Stimulated activated effector memory CD8-positive, alpha-beta T cell treated with anti-CD3 and anti-CD28 coated beads, Interleukin-12 subunit alpha, Interleukin-12 subunit beta, amount 100 ng/mL, for 72 hours (primary cell): ENCODE measurements around the gene IRF4.

Experiments used
- ATAC-seq: fragments of 150-1000 bp; cut with Tn5 transposase; 2 replicates; pipeline ENCODE4 v1.10.0; 2021
- DNase-seq, 2 donors: peaks; one replicate each; pipeline ENCODE4 v3.0.0; 2021 to 2022; ENCODE audit warnings: low spot score in 2 of 2
- H3K27ac Mint-ChIP-seq: one replicate; pipeline ENCODE4 v1.8.0; 2022; ENCODE audit warnings: mild to moderate bottlenecking, mixed read lengths
- H3K36me3 Mint-ChIP-seq: one replicate; pipeline ENCODE4 v1.8.0; 2022; ENCODE audit warnings: mild to moderate bottlenecking, mixed read lengths
- H3K4me1 Mint-ChIP-seq: one replicate; pipeline ENCODE4 v1.8.0; 2022; ENCODE audit warnings: mixed read lengths
- H3K4me3 Mint-ChIP-seq: one replicate; pipeline ENCODE4 v1.8.0; 2022; ENCODE audit warnings: mild to moderate bottlenecking, mixed read lengths
- H3K9me3 Mint-ChIP-seq: one replicate; pipeline ENCODE4 v1.8.0; 2022; ENCODE audit warnings: mixed read lengths

IRF4 gene

DNA sequence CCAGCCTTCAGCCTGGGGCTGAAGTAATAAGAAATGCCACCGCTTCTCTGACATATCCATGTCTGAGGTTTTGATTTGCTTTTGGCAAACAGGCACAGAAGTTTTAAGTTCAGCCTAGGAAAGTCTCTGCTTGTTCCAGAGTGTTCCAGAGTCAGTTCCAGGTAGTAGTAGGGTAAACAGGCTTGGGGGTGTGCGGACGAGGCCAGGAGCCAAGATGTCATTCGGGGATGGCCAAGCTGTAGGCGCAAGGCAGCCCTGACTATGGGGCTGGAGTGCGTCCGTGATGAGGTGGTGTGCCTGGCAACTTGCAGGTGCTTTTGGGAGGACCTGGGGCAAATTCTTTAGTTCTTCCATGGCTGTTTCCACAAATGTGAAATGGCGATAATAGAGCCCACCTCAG is 60.3 kb downstream of the IRF4 start:
- Mint-ChIP-seq H3K36me3 (peaks cover 19% of the 10 kb centered on the region), H3K4me3 (no peak overlapping the region), H3K4me1 (peaks cover 32% of the 10 kb centered on the region), H3K27ac (no peak overlapping the region), H3K9me3 (no peaks in the 10 kb centered on the region)
- DNase-seq: no peak
- ATAC-seq: no peak

DNA sequence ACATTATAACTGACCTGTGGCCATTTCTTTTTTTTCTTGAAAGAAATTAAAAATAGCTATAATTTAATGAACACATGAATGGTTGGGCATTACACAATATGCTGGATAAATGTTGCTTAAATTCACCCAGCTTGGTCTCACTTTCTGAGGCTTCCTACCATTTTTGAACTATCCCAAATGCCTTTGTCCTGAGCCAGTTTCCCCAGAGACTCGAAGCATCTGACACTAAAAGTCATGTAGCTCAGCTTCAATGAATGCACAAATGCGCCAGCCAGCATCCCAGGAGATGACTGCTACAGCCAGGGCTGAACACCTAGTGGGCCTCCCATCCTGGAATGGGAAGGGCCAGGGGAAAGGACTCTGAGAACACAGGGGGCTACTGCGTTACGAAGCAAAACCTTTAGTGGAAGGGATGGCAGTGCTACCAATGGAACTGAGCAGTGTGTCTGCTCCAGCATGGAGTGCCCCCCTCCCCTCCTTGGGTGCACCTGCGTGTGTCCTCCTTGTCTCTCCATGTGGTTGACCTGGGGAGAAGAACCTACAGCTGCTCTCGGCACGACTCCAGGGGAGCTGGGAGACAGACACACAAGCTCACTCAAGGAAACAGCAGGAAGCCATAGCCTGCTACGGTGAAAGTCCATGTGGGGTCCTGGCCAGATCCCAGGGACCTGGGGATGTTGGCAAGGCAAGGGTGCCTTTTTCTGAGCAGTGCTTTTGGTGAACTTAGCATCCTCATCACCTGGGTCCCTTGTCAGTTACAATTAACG is 60.9 kb downstream of the IRF4 start:
- ATAC-seq (no peak), DNase-seq (no peak)
- H3K4me3 Mint-ChIP-seq: no peak overlapping the region
- no peaks in the 10 kb centered on the region for H3K9me3 Mint-ChIP-seq
- H3K36me3 Mint-ChIP-seq: peaks cover 13% of the 10 kb centered on the region
- peaks cover 27% of the 10 kb centered on the region for H3K4me1 Mint-ChIP-seq
- no peak overlapping the region for H3K27ac Mint-ChIP-seq

DNA sequence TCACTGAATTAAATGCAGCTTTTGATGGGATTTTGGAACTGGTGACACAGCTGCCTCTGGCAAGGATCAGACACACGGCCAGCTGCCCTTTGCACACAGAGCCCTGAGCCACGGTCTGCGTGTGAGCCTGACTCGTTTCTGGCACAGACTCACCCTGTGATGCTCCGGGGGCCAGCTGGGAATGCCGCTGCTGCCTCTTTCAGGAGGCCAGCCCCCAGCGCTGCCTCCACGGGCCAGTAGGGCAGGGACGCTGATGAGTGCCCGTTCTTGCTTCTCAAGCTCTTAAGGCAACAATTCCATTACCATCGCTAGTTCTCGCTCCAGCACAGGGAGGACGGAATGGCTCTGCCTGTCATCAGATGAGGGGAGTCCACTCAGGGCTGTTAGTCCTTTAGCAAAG is 61.6 kb downstream of the IRF4 start:
- ATAC-seq: no peak
- Mint-ChIP-seq H3K27ac (no peak overlapping the region), H3K4me3 (no peak overlapping the region), H3K36me3 (peaks cover 7% of the 10 kb centered on the region), H3K9me3 (no peaks in the 10 kb centered on the region), H3K4me1 (peaks cover 20% of the 10 kb centered on the region)
- DNase-seq: no peak

DNA sequence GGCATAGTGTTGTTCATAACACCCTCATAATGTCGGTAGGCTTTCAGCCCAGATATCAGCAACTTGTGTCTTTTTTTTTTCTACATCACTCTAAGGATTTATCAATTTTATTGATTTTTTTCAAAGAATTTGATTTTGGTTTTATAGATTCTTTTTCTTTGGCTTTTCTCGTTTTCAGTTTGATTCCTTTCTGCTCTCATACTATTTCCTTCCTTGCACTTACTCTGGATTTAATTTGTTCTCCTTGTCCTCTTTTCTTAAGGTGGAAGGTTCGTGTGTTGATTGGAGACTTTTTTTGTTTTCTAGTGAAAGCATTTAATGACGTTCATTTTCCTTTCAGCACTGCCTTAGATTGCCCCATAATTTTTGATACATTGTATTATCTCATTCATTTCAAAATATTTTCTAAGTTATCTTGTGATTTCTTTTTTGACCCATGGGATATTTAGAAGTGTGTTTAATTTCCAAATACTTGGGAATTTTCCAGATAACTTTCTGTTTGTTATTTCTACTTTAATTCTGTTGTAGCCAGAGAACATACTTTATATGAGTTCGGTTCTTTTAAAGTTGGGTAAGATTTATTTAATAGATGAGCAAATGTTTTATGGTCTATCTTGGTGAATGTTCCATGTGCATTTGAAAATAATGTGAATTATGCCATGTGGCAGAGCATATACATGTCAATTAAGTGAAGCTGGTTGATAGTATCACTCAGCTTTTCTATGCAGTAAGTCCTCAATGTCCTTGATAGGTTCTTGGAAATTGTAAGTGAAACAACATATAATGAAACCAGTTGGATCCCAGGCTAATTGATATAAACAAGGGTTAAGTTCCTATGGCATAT is 62.8 kb downstream of the IRF4 start:
- H3K4me3 Mint-ChIP-seq: no peak overlapping the region
- peaks cover 8% of the 10 kb centered on the region for H3K4me1 Mint-ChIP-seq
- ATAC-seq (no peak), DNase-seq (no peak)
- H3K9me3 Mint-ChIP-seq: no peaks in the 10 kb centered on the region
- no peaks in the 10 kb centered on the region for H3K36me3 Mint-ChIP-seq
- no peak overlapping the region for H3K27ac Mint-ChIP-seq

DNA sequence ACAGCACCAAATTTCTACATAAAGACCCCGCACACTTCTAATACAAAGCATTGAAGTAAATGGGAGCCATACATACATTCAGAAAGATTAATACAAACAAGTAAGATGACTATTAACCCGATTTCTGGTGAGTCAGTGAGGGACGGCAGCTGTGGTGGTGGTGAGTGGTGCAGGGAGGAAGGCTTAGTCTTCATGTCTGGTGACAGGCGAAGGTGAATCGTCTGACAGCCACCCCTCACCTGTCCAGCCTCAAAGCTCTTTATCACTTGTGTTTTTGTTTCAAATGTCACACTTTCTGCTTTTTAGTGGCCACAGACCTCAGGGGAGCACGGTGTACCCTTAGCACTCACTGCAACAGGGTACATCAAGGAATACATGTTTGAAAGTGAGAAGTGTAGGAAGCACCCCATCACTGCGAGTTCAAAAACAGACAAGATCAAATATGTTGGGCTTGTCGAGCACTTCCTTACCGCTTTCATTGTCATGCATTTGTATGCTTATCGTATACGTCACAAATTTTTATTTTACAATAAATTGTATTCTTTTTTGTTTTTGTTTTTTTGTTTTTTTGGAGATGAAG is 63.5 kb downstream of the IRF4 start:
- H3K9me3 Mint-ChIP-seq: no peaks in the 10 kb centered on the region
- H3K4me1 Mint-ChIP-seq: peaks cover 6% of the 10 kb centered on the region
- no peak overlapping the region for H3K27ac Mint-ChIP-seq
- DNase-seq (peak in 1 of 2 donors; percentile 52), ATAC-seq (peak; percentile 98)
- H3K4me3 Mint-ChIP-seq: no peak overlapping the region
- no peaks in the 10 kb centered on the region for H3K36me3 Mint-ChIP-seq

DNA sequence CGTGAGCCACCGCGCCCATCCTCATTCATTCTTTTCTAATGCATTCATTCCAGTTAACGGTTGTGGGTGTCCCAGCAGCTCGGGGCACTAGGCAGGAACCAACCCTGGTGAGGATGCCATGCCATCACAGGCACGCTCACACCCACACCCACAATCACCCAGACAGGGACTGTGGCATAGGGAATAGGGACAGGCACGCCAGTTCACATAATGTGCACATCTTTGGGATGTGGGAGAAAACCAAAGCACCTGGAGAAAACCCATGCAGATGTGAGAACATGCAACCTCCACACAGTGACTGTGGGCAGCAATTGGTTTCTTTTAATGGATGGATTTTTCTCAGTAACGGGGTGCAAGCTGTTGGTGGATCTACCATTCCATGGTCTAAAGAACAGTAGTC is 64.3 kb downstream of the IRF4 start:
- Mint-ChIP-seq H3K9me3 (no peaks in the 10 kb centered on the region), H3K27ac (no peak overlapping the region)
- DNase-seq: no peak

DNA sequence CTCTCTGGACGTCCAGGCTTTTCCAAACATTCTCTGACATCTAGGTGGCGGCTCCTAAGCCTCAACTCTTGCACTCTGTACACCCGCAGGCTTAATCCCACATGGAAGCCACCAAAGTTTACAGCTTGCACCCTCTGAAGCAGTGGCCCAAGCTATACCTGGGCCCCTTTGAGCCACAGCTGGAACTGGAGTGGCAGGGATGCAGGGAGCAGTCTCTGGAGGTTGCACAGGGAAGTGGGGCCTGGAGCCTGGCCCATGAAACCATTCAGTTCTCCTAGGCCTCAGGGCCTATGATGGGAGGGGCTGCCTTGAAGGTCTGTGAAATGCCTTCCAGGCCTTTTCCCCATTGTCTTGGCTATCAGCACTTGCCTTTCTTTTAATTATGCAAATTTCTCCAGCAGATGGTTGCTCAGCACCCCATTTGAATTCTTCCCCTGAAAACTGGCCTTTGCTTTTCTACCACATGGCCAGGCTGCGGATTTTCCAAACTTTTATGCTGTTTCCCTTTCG is 64.9 kb downstream of the IRF4 start:
- Mint-ChIP-seq H3K36me3 (no peaks in the 10 kb centered on the region), H3K9me3 (no peaks in the 10 kb centered on the region), H3K27ac (no peak overlapping the region), H3K4me1 (peaks cover 6% of the 10 kb centered on the region), H3K4me3 (no peak overlapping the region)
- ATAC-seq (no peak), DNase-seq (no peak)

More for the DNA sequence above, 64.3 kb downstream of the IRF4 start:
- peaks cover 6% of the 10 kb centered on the region for H3K4me1 Mint-ChIP-seq
- H3K36me3 Mint-ChIP-seq: no peaks in the 10 kb centered on the region
- no peak for ATAC-seq
- H3K4me3 Mint-ChIP-seq: no peak overlapping the region

DNA sequence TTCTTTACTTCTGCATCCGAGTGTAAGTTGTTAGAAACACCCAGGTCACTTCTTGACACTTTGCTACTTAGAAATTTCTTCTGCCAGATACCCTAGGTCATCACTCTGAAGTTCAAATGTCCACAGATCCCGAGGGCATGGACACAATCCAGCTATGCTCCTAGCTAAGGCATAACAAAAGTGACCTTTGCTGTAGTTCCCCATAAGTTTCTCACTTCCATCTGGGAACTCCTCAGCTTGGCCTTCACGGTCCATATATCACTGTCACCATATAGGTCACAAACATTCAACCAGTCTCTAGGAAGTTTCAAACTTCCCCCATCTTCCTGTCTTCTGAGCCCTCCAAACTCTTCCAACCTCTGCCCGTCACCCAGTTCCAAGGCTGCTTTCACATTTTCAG is 65.3 kb downstream of the IRF4 start:
- DNase-seq (no peak), ATAC-seq (no peak)
- Mint-ChIP-seq H3K9me3 (no peaks in the 10 kb centered on the region), H3K36me3 (no peaks in the 10 kb centered on the region), H3K27ac (no peak overlapping the region), H3K4me3 (no peak overlapping the region), H3K4me1 (peaks cover 6% of the 10 kb centered on the region)
